ENCODE data around the gene POLR1A. TPM values are rescaled to one million over a fixed set of nuclear protein-coding genes. Genes with fewer than 3 reads are reported as not detected.

POLR1A gene
- total RNA-seq, 2 donors from 2014 or later = 37.9 to 45.5 TPM

GRCh38 chr2:86052676-86053075, 53.0 kb downstream of the POLR1A start:
- Mint-ChIP-seq H3K9me3 (no peaks in the 10 kb centered on the region), H3K36me3 (ENCODE audit: low read depth) (peaks cover 62% of the 10 kb centered on the region), H3K4me3 (no peak overlapping the region), H3K27ac (no peak overlapping the region), H3K27me3 (ENCODE audit: insufficient read depth) (no peaks in the 10 kb centered on the region), H3K4me1 (no peaks in the 10 kb centered on the region)
- no peaks in the 10 kb centered on the region for H3K4me1 ChIP-seq (ENCODE audit: control insufficient read depth, insufficient read depth, low read length)
- 95 to 97% methylated on average over 6 to 16 of the region's 16 CpGs for WGBS, 2 experiments (ENCODE audit: insufficient coverage in 1 of 2, insufficient read length in 1 of 2)
- no peak overlapping the region for H3K4me3 ChIP-seq (ENCODE audit: low read length)
- H3K36me3 ChIP-seq (ENCODE audit: control insufficient read depth, insufficient read depth, low read length) = peaks cover 80% of the 10 kb centered on the region
- no peaks in the 10 kb centered on the region for H3K27me3 ChIP-seq (ENCODE audit: control insufficient read depth, insufficient read depth, low read length, poor library complexity, severe bottlenecking)
- H3K9me3 ChIP-seq (ENCODE audit: control insufficient read depth, low read length) = no peaks in the 10 kb centered on the region
- H3K27ac ChIP-seq (ENCODE audit: low read depth, low read length) = no peak overlapping the region
- DNase-seq = peak; percentile 33
- H3K9ac ChIP-seq (ENCODE audit: extremely low read depth, low read length, poor library complexity, severe bottlenecking) = no peak overlapping the region
- no peak for TF ChIP-seq CTCF (conservative IDR thresholded peaks at IDR 0.05)

DNA sequence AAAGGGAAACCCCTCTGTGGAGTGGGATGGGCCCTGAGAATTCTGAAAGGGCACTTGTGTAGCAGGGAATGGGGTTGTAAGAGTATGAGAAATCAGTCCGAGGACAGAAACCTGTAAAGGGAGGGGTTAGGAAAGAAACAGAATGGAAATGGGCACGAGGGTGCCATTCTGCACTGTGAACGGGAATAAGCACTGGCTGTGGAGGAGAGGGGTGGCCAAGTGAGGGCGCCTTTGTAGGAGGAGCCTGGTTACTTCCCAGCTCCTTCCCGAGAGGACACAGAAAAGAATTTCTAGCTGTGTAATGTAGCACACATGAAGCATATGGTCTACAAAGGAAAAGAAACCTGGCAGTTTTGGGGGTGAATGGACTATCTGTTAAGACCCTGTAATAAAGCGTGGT, 53.4 kb downstream of the POLR1A start:
- no peak overlapping the region for H3K4me3 ChIP-seq (ENCODE audit: low read length)
- peak; percentile 43 for DNase-seq
- 80 to 89% methylated on average over 4 to 6 of the region's 6 CpGs for WGBS, 2 experiments (ENCODE audit: insufficient coverage in 1 of 2, insufficient read length in 1 of 2)
- no peaks in the 10 kb centered on the region for H3K27me3 ChIP-seq (ENCODE audit: control insufficient read depth, insufficient read depth, low read length, poor library complexity, severe bottlenecking)
- peaks cover 80% of the 10 kb centered on the region for H3K36me3 ChIP-seq (ENCODE audit: control insufficient read depth, insufficient read depth, low read length)
- H3K4me1 ChIP-seq (ENCODE audit: control insufficient read depth, insufficient read depth, low read length) = no peaks in the 10 kb centered on the region
- Mint-ChIP-seq H3K36me3 (ENCODE audit: low read depth) (peaks cover 62% of the 10 kb centered on the region), H3K4me1 (no peaks in the 10 kb centered on the region), H3K4me3 (no peak overlapping the region), H3K27me3 (ENCODE audit: insufficient read depth) (no peaks in the 10 kb centered on the region), H3K27ac (no peak overlapping the region), H3K9me3 (no peaks in the 10 kb centered on the region)
- H3K9ac ChIP-seq (ENCODE audit: extremely low read depth, low read length, poor library complexity, severe bottlenecking) = no peak overlapping the region
- no peaks in the 10 kb centered on the region for H3K9me3 ChIP-seq (ENCODE audit: control insufficient read depth, low read length)
- TF ChIP-seq CTCF (conservative IDR thresholded peaks at IDR 0.05) = no peak
- no peak overlapping the region for H3K27ac ChIP-seq (ENCODE audit: low read depth, low read length)

GRCh38 chr2:86050301-86050700, 55.4 kb downstream of the POLR1A start:
- Mint-ChIP-seq H3K9me3 (no peaks in the 10 kb centered on the region), H3K4me1 (peaks cover 13% of the 10 kb centered on the region), H3K4me3 (no peak overlapping the region), H3K27me3 (ENCODE audit: insufficient read depth) (no peaks in the 10 kb centered on the region), H3K36me3 (ENCODE audit: low read depth) (peaks cover 70% of the 10 kb centered on the region), H3K27ac (no peak overlapping the region)
- Histone ChIP-seq H3K4me1 (ENCODE audit: control insufficient read depth, insufficient read depth, low read length) (no peaks in the 10 kb centered on the region), H3K9me3 (ENCODE audit: control insufficient read depth, low read length) (no peaks in the 10 kb centered on the region), H3K27ac (ENCODE audit: low read depth, low read length) (no peak overlapping the region), H3K36me3 (ENCODE audit: control insufficient read depth, insufficient read depth, low read length) (peaks cover 90% of the 10 kb centered on the region), H3K27me3 (ENCODE audit: control insufficient read depth, insufficient read depth, low read length, poor library complexity, severe bottlenecking) (no peaks in the 10 kb centered on the region), H3K4me3 (ENCODE audit: low read length) (no peak overlapping the region), H3K9ac (ENCODE audit: extremely low read depth, low read length, poor library complexity, severe bottlenecking) (no peak overlapping the region)
- DNase-seq = peak; percentile 10
- no peak for TF ChIP-seq CTCF (conservative IDR thresholded peaks at IDR 0.05)
- WGBS, 2 experiments (ENCODE audit: insufficient coverage in 1 of 2, insufficient read length in 1 of 2) = 94 to 98% methylated on average over 5 of the region's 5 CpGs

Data from endodermal cell (in vitro differentiated cells).